ENCODE measurements around the gene PHYKPL. TPM values are rescaled to one million over a fixed set of nuclear protein-coding genes. Genes with fewer than 3 reads are reported as not detected.

PHYKPL gene
- total RNA-seq, 2 donors from 2014 or later, result 22.8 to 34.5 TPM

GRCh38 chr5:178189433-178189832, 43.2 kb downstream of the PHYKPL start:
- Histone ChIP-seq H3K9me3 (no peaks in the 10 kb centered on the region), H3K27me3 (no peaks in the 10 kb centered on the region)

GRCh38 chr5:178187014-178187413, 45.6 kb downstream of the PHYKPL start, which contains the start of gene GMCL2:
Gene GMCL2, minus strand, starts transcription at chr5:178187371. Its CDS starts 72 bp downstream, at chr5:178187299.
- H3K4me1 ChIP-seq, result no peaks in the 10 kb centered on the region
- no peaks in the 10 kb centered on the region for H3K36me3 ChIP-seq
- DNase-seq (ENCODE audit: low spot score), result no peak
- H3K9me3 ChIP-seq, result no peaks in the 10 kb centered on the region
- H3K4me3 ChIP-seq, result no peak within 1 kb of the TSS
- no peak for TF ChIP-seq CTCF (IDR thresholded peaks at IDR 0.05)
- H3K27me3 ChIP-seq, result no peaks in the 10 kb centered on the region
- no peak within 1 kb of the TSS for H3K27ac ChIP-seq

More at GRCh38 chr5:178189433-178189832, 43.2 kb downstream of the PHYKPL start:
- H3K27ac ChIP-seq, result no peak overlapping the region
- H3K4me3 ChIP-seq, result no peak overlapping the region
- H3K36me3 ChIP-seq, result no peaks in the 10 kb centered on the region
- DNase-seq (ENCODE audit: low spot score), result no peak
- TF ChIP-seq CTCF (IDR thresholded peaks at IDR 0.05), result no peak
- no peaks in the 10 kb centered on the region for H3K4me1 ChIP-seq

GRCh38 chr5:178186427-178186826, 46.2 kb downstream of the PHYKPL start:
- DNase-seq (ENCODE audit: low spot score), result no peak
- Histone ChIP-seq H3K27me3 (no peaks in the 10 kb centered on the region), H3K9me3 (no peaks in the 10 kb centered on the region), H3K4me3 (no peak overlapping the region), H3K27ac (no peak overlapping the region), H3K4me1 (no peaks in the 10 kb centered on the region), H3K36me3 (no peaks in the 10 kb centered on the region)
- TF ChIP-seq CTCF (IDR thresholded peaks at IDR 0.05), result no peak

GRCh38 chr5:178182158-178182876, 50.3 kb downstream of the PHYKPL start:
- no peak for TF ChIP-seq CTCF (IDR thresholded peaks at IDR 0.05)
- Histone ChIP-seq H3K27me3 (no peaks in the 10 kb centered on the region), H3K36me3 (no peaks in the 10 kb centered on the region), H3K27ac (no peak overlapping the region), H3K4me3 (no peak overlapping the region), H3K9me3 (no peaks in the 10 kb centered on the region), H3K4me1 (no peaks in the 10 kb centered on the region)
- DNase-seq (ENCODE audit: low spot score), result no peak

- Histone ChIP-seq H3K27ac (no peak overlapping the region), H3K36me3 (no peaks in the 10 kb centered on the region), H3K4me1 (no peaks in the 10 kb centered on the region), H3K9me3 (no peaks in the 10 kb centered on the region), H3K4me3 (no peak overlapping the region), H3K27me3 (no peaks in the 10 kb centered on the region)
- no peak for TF ChIP-seq CTCF (IDR thresholded peaks at IDR 0.05)
- DNase-seq (ENCODE audit: low spot score), result no peak
Observed at GRCh38 chr5:178180141-178180863, 52.3 kb downstream of the PHYKPL start.

Measured in right atrium auricular region (tissue), 2 donors.